ENCODE data around the gene SLC16A12. TPM values are rescaled to one million over a fixed set of nuclear protein-coding genes. Genes with fewer than 3 reads are reported as not detected.

Gene SLC16A12
- total and polyA plus RNA-seq, 10 of the 15 experiments (the other 5 are each of a cell fraction or from before 2014, with no cell fraction given) = not detected

GRCh38 chr10:89414146-89414878 lies 121.1 kb downstream of the SLC16A12 start, which contains the start of gene IFIT5 (continued):
- TF ChIP-seq BMI1 (IDR thresholded peaks at IDR 0.05; ENCODE audit: borderline replicate concordance) (no peak), TCF12 (IDR thresholded peaks at IDR 0.05; ENCODE audit: low read depth, low read length) (0 out of 2 replicates have a peak, but pooled peaks have one; percentile 34), EZH2 (IDR thresholded peaks at IDR 0.05; ENCODE audit: borderline replicate concordance, control insufficient read depth, low read depth, low read length) (no peak), RCOR1 (conservative IDR thresholded peaks at IDR 0.05; ENCODE audit: low read depth, low read length) (no peak), ZNF687 (IDR thresholded peaks at IDR 0.05) (no peak), CEBPB (IDR thresholded peaks at IDR 0.05; ENCODE audit: borderline replicate concordance in 1 of 2, low read depth in 2 of 2, low read length in 2 of 2) (no peak), BCL11A (IDR thresholded peaks at IDR 0.05; ENCODE audit: low read depth, low read length) (no peak), ZNF24 (IDR thresholded peaks at IDR 0.05) (no peak), KLF5 (IDR thresholded peaks at IDR 0.05; ENCODE audit: partially characterized antibody) (no peak), SIN3A (IDR thresholded peaks at IDR 0.05; ENCODE audit: low read depth, low read length) (peak; percentile 0; the same call in 1 of the 2 replicates), ZNF217 (IDR thresholded peaks at IDR 0.05) (0 out of 2 replicates have a peak, but pooled peaks have one; percentile 17), SPI1 (IDR thresholded peaks at IDR 0.05; ENCODE audit: borderline replicate concordance, insufficient read depth, low read depth, low read length) (no peak), MEF2A (IDR thresholded peaks at IDR 0.05; ENCODE audit: insufficient read depth, low read depth, low read length) (no peak), DPF2 (IDR thresholded peaks at IDR 0.05) (0 out of 2 replicates have a peak, but pooled peaks have one; percentile 51), RAD21 (IDR thresholded peaks at IDR 0.05; ENCODE audit: insufficient read depth, low read depth, low read length) (no peak), ASH2L (IDR thresholded peaks at IDR 0.05; ENCODE audit: borderline replicate concordance, low read depth) (peak; percentile 95; the same call in 1 of the 2 replicates), MTA2 (IDR thresholded peaks at IDR 0.05; ENCODE audit: low read depth) (no peak), MEF2B (IDR thresholded peaks at IDR 0.05; ENCODE audit: partially characterized antibody, poor library complexity, severe bottlenecking) (peak; percentile 6), EGR1 (IDR thresholded peaks at IDR 0.05; ENCODE audit: borderline replicate concordance in 1 of 2, low read depth in 2 of 2, low read length in 2 of 2) (no peak), CHD4 (IDR thresholded peaks at IDR 0.05) (no peak), NR2F1 (conservative IDR thresholded peaks at IDR 0.05) (no peak), FOXM1 (IDR thresholded peaks at IDR 0.05; ENCODE audit: low read depth, low read length) (no peak), BCLAF1 (IDR thresholded peaks at IDR 0.05) (no peak), NBN (IDR thresholded peaks at IDR 0.05) (peak; percentile 58), IRF4 (IDR thresholded peaks at IDR 0.05; ENCODE audit: low read depth, low read length) (0 out of 2 replicates have a peak, but pooled peaks have one; percentile 38)
